RCC 7860 (cell line): ENCODE results near the gene GALC.

ENCODE experiments used
- DNase-seq: peaks from one replicate; pipeline ENCODE4 v3.0.0-alpha.2; 2015; ENCODE audit warnings: low spot score
- FAIRE-seq: peaks from 2 replicates; lab custom pipeline; 2012; peaks lifted over from hg19 to GRCh38; lab: Jason Lieb, UNC

The GALC gene

DNA sequence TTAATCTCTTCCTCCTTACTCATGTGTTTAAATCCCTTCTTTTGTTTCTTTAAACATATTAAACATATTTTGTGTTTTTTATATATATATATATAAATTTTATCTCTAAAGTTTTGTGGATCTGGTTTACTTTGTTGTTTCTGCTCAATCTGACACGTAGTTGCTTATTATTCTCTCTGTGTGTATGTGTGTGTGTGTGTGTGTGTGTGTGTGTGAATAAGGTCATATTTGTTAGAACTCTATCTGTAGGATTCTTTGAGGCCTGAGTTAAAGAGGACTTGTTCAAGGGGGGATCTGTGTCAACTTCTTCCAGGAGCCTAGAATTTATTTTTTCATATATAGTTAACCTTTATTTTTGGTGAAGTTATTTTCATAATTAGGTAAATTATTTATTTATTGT is 14.6 kb upstream of the GALC start:
- FAIRE-seq (no peak), DNase-seq (no peak)

- DNase-seq, result no peak
- no peak for FAIRE-seq
These were observed 13.2 kb upstream of the GALC start for GRCh38 chr14:88005978-88006851.

DNA sequence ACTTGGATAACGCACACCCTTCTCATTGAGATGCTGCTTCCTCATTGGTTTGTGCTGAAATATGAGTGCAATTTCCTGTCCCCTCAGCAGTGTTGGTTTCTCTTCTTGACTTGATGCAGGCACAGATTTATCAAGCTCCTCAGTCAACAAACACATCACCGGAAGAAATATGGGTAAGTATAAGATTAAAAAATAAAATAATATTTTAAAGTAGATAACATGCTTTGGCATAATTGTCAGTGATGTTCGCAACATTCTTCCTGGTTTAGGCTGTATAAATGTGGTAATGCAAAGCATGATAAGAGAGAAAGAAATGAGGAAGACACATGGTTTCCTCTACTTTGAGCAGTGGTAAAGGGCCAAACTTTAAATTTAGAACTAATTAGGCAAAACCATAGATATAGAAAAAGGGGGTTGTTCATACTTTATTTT is 12.1 kb upstream of the GALC start, which contains the start of gene GPR65:
Gene GPR65 (plus strand): TSS at position 86 of the 432 bp plus-strand sequence. CDS start 5,713 bp downstream, outside the sequence.
- FAIRE-seq (no peak), DNase-seq (no peak)

DNA sequence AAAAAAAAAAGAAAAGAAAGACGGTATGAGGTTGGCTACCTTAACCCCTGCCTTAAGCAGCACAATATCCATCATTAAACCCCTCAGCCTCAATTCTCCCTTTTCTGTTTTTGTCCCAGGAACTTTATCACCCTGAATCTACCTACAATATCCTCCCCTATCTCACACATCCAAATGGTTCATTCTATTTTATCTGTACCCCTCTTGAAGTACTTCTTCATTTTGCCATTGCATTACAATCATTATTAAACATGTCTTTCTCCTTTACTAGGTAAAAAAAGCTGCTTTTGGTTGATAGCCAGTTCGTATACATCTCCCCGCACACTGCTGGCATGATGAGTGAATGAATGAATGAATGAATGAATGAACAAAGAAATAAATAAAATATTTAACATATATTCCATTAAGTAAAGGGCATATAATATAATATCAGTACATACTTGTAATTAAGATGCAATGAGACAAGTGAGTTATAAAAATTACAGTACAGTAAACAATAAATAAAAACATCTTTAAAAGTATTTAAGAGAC is 11.6 kb upstream of the GALC start:
- DNase-seq (no peak), FAIRE-seq (no peak)

- FAIRE-seq (no peak), DNase-seq (no peak)
These were observed 10.4 kb upstream of the GALC start for GRCh38 chr14:88003425-88003824.

- no peak for DNase-seq
- no peak for FAIRE-seq
These were observed 9.6 kb upstream of the GALC start for GRCh38 chr14:88002421-88003075.

GRCh38 chr14:87999277-87999676 is 6.3 kb upstream of the GALC start:
- DNase-seq (no peak), FAIRE-seq (no peak)

DNA sequence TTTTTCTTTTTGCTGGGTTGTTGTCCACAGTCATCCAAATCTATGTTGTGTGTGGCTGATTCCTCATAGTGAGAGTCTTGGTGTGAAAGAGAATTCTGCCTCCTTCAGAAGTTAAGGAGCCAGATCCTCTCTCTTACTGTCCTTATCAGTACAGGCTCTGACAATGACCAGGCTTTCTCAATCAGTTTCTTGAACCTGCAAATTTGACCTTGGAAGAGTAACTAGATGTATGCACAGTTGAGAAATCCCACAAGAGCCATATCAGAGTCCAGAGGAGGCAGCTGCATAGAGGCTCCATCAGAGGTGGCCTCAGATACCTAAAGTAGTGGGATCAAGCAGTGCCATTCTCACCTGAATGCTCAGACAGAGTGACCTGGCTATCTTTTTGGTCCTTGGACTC is 5.5 kb upstream of the GALC start:
- FAIRE-seq, result no peak

DNA sequence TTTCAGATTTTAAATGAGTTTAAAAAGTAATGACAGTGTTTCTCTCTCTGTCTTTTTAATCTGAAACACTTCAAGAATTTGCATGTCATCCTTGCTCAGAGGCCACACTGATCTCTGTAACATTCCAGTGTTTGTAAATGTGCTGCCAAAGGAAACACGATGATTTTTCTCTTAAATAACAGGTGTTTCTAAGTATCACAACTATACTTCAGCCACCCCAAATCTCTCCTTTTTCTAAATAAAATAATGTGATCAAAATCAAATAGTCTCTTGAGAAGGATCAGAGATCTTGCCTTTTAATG is 3.3 kb upstream of the GALC start:
- DNase-seq, result no peak
- no peak for FAIRE-seq

More for the DNA sequence above, 5.5 kb upstream of the GALC start:
- DNase-seq, result no peak

DNA sequence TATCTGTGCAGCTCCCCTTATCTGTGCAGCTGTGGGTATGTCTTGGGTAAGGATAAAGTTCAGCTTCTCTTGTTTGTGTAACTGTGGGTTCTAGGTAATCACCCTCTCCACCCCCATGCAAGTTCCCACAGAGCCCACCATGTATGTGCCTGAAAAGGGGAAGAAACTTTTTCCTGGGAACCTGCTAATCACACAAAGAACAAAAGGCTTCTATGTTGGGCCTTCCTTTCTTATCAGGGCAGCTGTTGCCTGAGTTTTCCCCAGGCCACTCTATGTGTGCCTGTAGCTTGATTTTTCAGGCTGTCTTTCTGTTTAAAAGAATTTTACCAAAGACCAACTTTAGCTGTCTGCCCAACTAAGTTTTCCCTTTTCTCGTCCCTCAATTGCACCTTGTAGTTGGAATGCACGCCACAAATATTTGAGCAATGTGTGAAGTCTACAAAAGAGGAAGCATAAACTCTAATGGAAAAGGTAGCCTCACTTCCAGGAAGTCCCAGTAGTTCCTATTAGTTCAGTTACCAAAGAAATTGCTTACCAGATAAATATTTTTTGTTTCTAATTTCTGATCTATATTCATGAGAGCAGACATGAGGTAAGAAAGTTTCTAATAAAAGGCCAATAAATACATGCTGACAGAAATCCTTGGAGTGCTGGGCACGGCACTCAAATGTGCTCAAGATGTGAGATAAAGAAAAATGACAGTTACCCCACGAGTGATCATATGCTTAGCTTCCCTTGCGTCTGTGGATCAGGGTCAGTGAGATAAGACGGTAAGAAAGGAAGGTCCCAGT is 2.7 kb upstream of the GALC start:
- FAIRE-seq (no peak), DNase-seq (no peak)

- FAIRE-seq (no peak), DNase-seq (no peak)
These were observed 2.0 kb upstream of the GALC start for GRCh38 chr14:87994974-87995373.

- FAIRE-seq (no peak), DNase-seq (no peak)
These were observed 650 bp downstream of the GALC start for GRCh38 chr14:87992346-87992717.

- FAIRE-seq (no peak), DNase-seq (no peak)
These were observed 2.3 kb downstream of the GALC start for GRCh38 chr14:87990682-87991081.

DNA sequence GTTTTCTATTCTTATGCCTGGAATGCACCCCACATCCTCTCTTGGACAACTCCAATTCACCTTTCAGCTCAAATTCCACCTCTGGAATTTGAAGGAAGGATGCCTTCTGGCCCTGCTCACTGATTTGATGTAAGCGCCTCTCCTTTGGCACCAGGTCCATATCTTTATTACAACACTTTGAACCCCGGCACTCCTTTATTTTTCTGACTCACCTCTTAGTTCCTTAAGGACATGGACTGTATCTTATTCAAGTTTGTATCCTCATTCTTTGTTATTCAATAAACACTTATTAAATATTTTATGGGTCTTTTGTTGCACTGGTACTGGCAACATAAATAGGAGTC is 3.1 kb downstream of the GALC start:
- FAIRE-seq, result no peak

DNA sequence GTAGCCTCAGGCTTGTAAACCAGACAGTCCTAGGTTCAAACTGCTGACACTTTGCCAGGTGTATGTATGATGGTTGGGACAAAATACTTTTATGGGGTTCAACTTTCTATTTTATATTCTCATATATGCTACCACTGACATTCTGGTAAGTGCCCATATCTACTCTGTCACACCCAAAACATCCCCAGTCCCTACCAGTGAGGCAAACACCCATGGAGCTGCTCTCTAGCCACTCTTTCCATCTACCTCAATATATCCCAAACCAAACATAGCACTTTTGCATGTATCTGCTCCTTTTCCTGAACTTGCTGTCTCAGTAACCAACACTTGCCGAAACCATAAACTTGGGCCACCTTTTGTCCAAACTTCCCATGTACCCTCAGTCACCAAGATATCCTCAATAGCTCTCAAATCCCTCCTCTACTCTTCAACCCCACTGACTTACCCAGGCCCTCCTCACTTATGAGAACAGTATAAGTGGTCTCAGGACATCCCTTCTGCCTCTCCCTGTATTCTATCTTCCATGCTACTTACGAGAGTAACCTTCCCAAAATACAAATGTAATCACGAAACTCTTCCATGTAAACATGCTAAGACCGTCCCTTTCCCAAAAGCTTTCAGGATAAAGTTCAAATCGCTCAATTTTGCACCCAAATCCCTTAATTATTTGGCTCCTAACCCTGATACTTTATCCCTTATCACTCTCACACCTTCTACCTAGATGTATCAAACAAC is 3.6 kb downstream of the GALC start:
- no peak for DNase-seq
- FAIRE-seq, result no peak

More for the DNA sequence above, 3.1 kb downstream of the GALC start:
- no peak for DNase-seq

DNA sequence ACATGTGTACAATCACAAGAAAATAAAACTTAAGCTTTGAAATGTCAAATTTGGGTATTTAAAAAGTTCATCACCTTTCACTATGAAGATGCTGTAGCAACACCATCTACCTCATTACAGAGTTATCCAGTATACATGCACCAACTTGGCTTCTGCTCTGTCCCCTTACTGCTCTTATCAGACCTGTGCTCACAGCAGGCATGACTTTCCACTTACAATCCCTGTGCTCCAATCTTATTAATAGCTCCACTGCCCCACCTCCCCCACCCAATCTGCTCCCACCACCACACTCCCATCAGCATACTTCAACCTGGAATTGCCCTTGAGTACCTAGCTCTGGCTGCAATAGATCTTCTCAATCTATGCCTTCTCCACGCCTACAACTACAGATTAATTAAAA is 13.3 kb downstream of the GALC start:
- FAIRE-seq, result no peak

DNA sequence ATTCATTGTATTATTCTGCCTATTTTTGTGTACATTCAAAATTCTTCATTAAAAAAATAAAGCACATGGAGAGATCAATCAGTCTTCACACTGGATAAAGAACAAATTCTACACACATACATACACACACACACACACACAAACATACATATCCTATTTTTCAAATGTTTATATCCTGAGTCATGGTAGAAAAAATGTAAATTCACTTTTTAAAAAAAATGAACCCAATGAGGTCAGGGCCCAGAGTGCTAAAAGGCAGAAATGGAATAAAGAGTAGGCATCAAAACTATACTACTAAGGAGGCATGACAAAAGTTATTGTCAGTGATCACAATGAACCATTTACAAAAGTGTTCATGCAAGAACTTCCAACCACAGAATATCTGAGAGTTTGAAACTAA is 17.3 kb downstream of the GALC start:
- FAIRE-seq (no peak), DNase-seq (no peak)

More for the DNA sequence above, 13.3 kb downstream of the GALC start:
- no peak for DNase-seq

DNA sequence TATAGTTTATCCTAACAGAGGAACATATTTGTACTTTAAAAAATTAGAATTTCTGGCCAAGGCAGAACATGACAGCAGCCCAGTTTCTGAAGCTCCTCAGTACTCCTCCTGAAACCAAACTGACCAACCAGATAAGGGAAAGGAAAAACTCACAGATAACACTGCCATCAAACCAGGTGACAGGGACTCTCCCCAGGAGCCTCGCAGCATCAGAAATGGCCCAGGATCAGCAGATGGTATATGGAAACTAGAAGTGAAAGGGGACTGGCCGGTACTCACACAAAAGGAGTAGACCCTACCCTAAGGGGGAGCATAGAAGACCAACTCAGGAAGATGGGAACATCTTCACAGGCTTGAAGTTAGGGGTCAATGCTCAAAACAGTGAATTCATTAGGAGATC is 22.0 kb downstream of the GALC start:
- DNase-seq, result no peak
- FAIRE-seq, result no peak

GRCh38 chr14:87967496-87967895 is 25.5 kb downstream of the GALC start:
- no peak for DNase-seq
- FAIRE-seq, result no peak

GRCh38 chr14:87966816-87967215 is 26.2 kb downstream of the GALC start:
- DNase-seq (no peak), FAIRE-seq (no peak)

DNA sequence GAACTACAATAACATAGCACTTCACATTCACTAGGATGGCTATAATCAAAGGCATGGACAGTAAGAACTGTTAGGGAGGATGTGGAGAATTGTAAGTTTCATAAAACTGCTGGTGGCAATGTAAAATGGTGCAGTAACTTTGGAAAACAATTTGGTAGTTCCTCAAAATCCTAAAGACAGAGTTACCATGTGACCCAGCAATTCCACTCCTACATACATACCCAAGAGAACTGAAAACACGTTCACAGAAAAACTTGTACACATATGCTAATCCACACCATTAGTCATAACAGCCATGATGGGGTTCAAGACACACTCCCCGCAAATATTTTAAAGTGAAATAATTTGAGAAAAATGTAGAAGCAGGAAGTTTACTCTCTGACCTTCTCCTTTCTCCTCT is 31.7 kb downstream of the GALC start:
- no peak for FAIRE-seq
- DNase-seq, result no peak
